ENCODE measurements around the gene ACTL7B. TPM values are rescaled to one million over a fixed set of nuclear protein-coding genes. Genes with fewer than 3 reads are reported as not detected.

Gene ACTL7B
- total RNA-seq, 2 donors from 2014 or later = not detected

- H3K4me3 ChIP-seq = no peak overlapping the region
- no peaks in the 10 kb centered on the region for H3K9me3 ChIP-seq
- H3K4me1 ChIP-seq (ENCODE audit: control insufficient read depth in 1 of 2, low read depth in 2 of 2) = no peaks in the 10 kb centered on the region
- H3K27ac ChIP-seq = no peak overlapping the region
- no peaks in the 10 kb centered on the region for H3K36me3 ChIP-seq
- no peak for TF ChIP-seq CTCF (IDR thresholded peaks at IDR 0.05)
- DNase-seq (ENCODE audit: low spot score) (no peak), ATAC-seq (ENCODE audit: insufficient number of reproducible peaks, low FRiP score, low read depth) (no peak)
- no peaks in the 10 kb centered on the region for H3K27me3 ChIP-seq (replicated peaks; ENCODE audit: insufficient read depth)
These were observed 32.0 kb downstream of the ACTL7B start for GRCh38 chr9:108823829-108824228.

- Histone ChIP-seq H3K9me3 (no peaks in the 10 kb centered on the region), H3K36me3 (no peaks in the 10 kb centered on the region), H3K4me1 (ENCODE audit: control insufficient read depth in 1 of 2, low read depth in 2 of 2) (no peaks in the 10 kb centered on the region), H3K4me3 (no peak overlapping the region), H3K27me3 (replicated peaks; ENCODE audit: insufficient read depth) (no peaks in the 10 kb centered on the region), H3K27ac (no peak overlapping the region)
- TF ChIP-seq CTCF (IDR thresholded peaks at IDR 0.05) = no peak
- no peak for ATAC-seq (ENCODE audit: insufficient number of reproducible peaks, low FRiP score, low read depth)
- no peak for DNase-seq (ENCODE audit: low spot score)
These were observed 39.7 kb downstream of the ACTL7B start for GRCh38 chr9:108816037-108816436.

GRCh38 chr9:108815156-108815555, 40.6 kb downstream of the ACTL7B start:
- ATAC-seq (ENCODE audit: insufficient number of reproducible peaks, low FRiP score, low read depth) (no peak), DNase-seq (ENCODE audit: low spot score) (no peak)
- no peak for TF ChIP-seq CTCF (IDR thresholded peaks at IDR 0.05)
- Histone ChIP-seq H3K36me3 (no peaks in the 10 kb centered on the region), H3K27me3 (replicated peaks; ENCODE audit: insufficient read depth) (no peaks in the 10 kb centered on the region), H3K9me3 (no peaks in the 10 kb centered on the region), H3K4me1 (ENCODE audit: control insufficient read depth in 1 of 2, low read depth in 2 of 2) (no peaks in the 10 kb centered on the region), H3K27ac (no peak overlapping the region), H3K4me3 (no peak overlapping the region)

GRCh38 chr9:108813951-108814601, 41.7 kb downstream of the ACTL7B start:
- H3K36me3 ChIP-seq = no peaks in the 10 kb centered on the region
- H3K27me3 ChIP-seq (replicated peaks; ENCODE audit: insufficient read depth) = no peaks in the 10 kb centered on the region
- no peak overlapping the region for H3K4me3 ChIP-seq
- DNase-seq (ENCODE audit: low spot score) = no peak
- H3K9me3 ChIP-seq = no peaks in the 10 kb centered on the region
- no peak for ATAC-seq (ENCODE audit: insufficient number of reproducible peaks, low FRiP score, low read depth)
- H3K4me1 ChIP-seq (ENCODE audit: control insufficient read depth in 1 of 2, low read depth in 2 of 2) = no peaks in the 10 kb centered on the region
- no peak for TF ChIP-seq CTCF (IDR thresholded peaks at IDR 0.05)
- no peak overlapping the region for H3K27ac ChIP-seq

- ATAC-seq (ENCODE audit: insufficient number of reproducible peaks, low FRiP score, low read depth) = no peak
- Histone ChIP-seq H3K9me3 (no peaks in the 10 kb centered on the region), H3K27me3 (replicated peaks; ENCODE audit: insufficient read depth) (no peaks in the 10 kb centered on the region), H3K4me3 (no peak overlapping the region), H3K36me3 (no peaks in the 10 kb centered on the region), H3K27ac (no peak overlapping the region), H3K4me1 (ENCODE audit: control insufficient read depth in 1 of 2, low read depth in 2 of 2) (no peaks in the 10 kb centered on the region)
- no peak for DNase-seq (ENCODE audit: low spot score)
- no peak for TF ChIP-seq CTCF (IDR thresholded peaks at IDR 0.05)
These were observed 43.3 kb downstream of the ACTL7B start for GRCh38 chr9:108812396-108813025.
